ENCODE measurements around the gene HAPSTR1. TPM values are rescaled to one million over a fixed set of nuclear protein-coding genes. Genes with fewer than 3 reads are reported as not detected.

Gene HAPSTR1
- total and polyA plus RNA-seq, 4 donors, result 6.5 to 46.5 (median 17.7) TPM

GRCh38 chr16:9107025-9107970, 15.9 kb downstream of the HAPSTR1 start:
- WGBS, result 89% methylated on average over 9 of the region's 9 CpGs
- H3K36me3 ChIP-seq (ENCODE audit: control insufficient read depth in 4 of 4, insufficient read depth in 3 of 4, low read depth in 1 of 4, low read length in 3 of 4), result peaks cover 20 to 44% (median 30%) of the 10 kb centered on the region in 4 donors
- no peak overlapping the region for H3K9ac ChIP-seq (ENCODE audit: low read depth in 1 of 2, low read length in 2 of 2)

DNA sequence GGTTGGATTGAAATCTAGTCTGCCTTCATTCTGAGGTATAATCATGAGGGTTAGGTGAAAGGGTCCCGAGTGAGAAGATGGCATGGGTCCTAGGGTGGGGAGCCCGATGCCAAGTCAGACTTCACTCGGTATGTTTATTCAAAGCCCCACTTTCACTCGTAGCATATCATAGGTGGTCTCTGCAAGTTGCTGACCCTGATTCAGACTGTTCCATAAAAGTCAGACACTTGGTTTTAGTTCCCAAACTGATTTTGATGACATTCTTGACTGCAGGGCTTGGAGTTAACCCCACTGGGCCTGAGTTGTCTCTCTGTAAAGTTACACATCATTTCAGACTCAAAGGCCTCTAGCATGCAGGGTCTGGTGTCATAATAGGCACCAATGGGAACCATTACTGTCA, 17.8 kb downstream of the HAPSTR1 start:
- no peak overlapping the region for H3K27ac ChIP-seq (ENCODE audit: low read depth in 1 of 2, low read length in 2 of 2)
- 86% methylated on average over 4 of the region's 4 CpGs for WGBS
- TF ChIP-seq GABPA (IDR thresholded peaks at IDR 0.05 in 1 of 2, conservative IDR thresholded peaks at IDR 0.05 in 1 of 2), result no peak
- TF ChIP-seq FOXA2 (IDR thresholded peaks at IDR 0.05), result no peak
- TF ChIP-seq HNF4A (conservative IDR thresholded peaks at IDR 0.05), result no peak
- TF ChIP-seq MAX (IDR thresholded peaks at IDR 0.05), result no peak
- no peak for TF ChIP-seq RXRA (IDR thresholded peaks at IDR 0.05)
- no peak for TF ChIP-seq SP1 (IDR thresholded peaks at IDR 0.05)
- no peak for TF ChIP-seq ZBTB33 (IDR thresholded peaks at IDR 0.05)
- TF ChIP-seq TAF1 (conservative IDR thresholded peaks at IDR 0.05), result no peak
- no peak for TF ChIP-seq CTCF (IDR thresholded peaks at IDR 0.05; ENCODE audit: low read depth, low read length, missing input control)
- no peak for TF ChIP-seq YY1 (IDR thresholded peaks at IDR 0.05)
- no peaks in the 10 kb centered on the region for H3K9me3 ChIP-seq (ENCODE audit: control insufficient read depth in 4 of 4, low read length in 3 of 4)
- H3K4me1 ChIP-seq (ENCODE audit: control insufficient read depth in 4 of 4, insufficient read depth in 4 of 4, low read length in 3 of 4), result peaks cover 19 to 80% (median 56%) of the 10 kb centered on the region in 4 donors
- no peak overlapping the region for H3K9ac ChIP-seq (ENCODE audit: low read depth in 1 of 2, low read length in 2 of 2)
- no peak for DNase-seq (ENCODE audit: low spot score)
- H3K4me3 ChIP-seq (ENCODE audit: low read depth in 1 of 3, low read length in 3 of 3), result no peak overlapping the region
- H3K27me3 ChIP-seq (ENCODE audit: control insufficient read depth in 4 of 4, insufficient read depth in 4 of 4, low read length in 3 of 4), result no peaks in the 10 kb centered on the region
- peaks cover 11 to 30% (median 17%) of the 10 kb centered on the region in 4 donors for H3K36me3 ChIP-seq (ENCODE audit: control insufficient read depth in 4 of 4, insufficient read depth in 3 of 4, low read depth in 1 of 4, low read length in 3 of 4)

More at GRCh38 chr16:9107025-9107970, 15.9 kb downstream of the HAPSTR1 start:
- TF ChIP-seq, protein P1, sequence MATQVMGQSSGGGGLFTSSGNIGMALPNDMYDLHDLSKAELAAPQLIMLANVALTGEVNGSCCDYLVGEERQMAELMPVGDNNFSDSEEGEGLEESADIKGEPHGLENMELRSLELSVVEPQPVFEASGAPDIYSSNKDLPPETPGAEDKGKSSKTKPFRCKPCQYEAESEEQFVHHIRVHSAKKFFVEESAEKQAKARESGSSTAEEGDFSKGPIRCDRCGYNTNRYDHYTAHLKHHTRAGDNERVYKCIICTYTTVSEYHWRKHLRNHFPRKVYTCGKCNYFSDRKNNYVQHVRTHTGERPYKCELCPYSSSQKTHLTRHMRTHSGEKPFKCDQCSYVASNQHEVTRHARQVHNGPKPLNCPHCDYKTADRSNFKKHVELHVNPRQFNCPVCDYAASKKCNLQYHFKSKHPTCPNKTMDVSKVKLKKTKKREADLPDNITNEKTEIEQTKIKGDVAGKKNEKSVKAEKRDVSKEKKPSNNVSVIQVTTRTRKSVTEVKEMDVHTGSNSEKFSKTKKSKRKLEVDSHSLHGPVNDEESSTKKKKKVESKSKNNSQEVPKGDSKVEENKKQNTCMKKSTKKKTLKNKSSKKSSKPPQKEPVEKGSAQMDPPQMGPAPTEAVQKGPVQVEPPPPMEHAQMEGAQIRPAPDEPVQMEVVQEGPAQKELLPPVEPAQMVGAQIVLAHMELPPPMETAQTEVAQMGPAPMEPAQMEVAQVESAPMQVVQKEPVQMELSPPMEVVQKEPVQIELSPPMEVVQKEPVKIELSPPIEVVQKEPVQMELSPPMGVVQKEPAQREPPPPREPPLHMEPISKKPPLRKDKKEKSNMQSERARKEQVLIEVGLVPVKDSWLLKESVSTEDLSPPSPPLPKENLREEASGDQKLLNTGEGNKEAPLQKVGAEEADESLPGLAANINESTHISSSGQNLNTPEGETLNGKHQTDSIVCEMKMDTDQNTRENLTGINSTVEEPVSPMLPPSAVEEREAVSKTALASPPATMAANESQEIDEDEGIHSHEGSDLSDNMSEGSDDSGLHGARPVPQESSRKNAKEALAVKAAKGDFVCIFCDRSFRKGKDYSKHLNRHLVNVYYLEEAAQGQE (IDR thresholded peaks at IDR 0.05), result no peak
- TF ChIP-seq CTCF (IDR thresholded peaks at IDR 0.05; ENCODE audit: low read depth, low read length, missing input control) (no peak), MAX (IDR thresholded peaks at IDR 0.05) (no peak), SP1 (IDR thresholded peaks at IDR 0.05) (no peak), FOXA2 (IDR thresholded peaks at IDR 0.05) (no peak), TAF1 (conservative IDR thresholded peaks at IDR 0.05) (no peak), GABPA (IDR thresholded peaks at IDR 0.05 in 1 of 2, conservative IDR thresholded peaks at IDR 0.05 in 1 of 2) (no peak), NR2F2 (IDR thresholded peaks at IDR 0.05) (no peak), RAD21 (IDR thresholded peaks at IDR 0.05) (no peak), FOXA1 (IDR thresholded peaks at IDR 0.05) (no peak), HNF4A (conservative IDR thresholded peaks at IDR 0.05) (no peak), YY1 (IDR thresholded peaks at IDR 0.05) (no peak)
- Histone ChIP-seq H3K4me1 (ENCODE audit: control insufficient read depth in 4 of 4, insufficient read depth in 4 of 4, low read length in 3 of 4) (peaks cover 18 to 70% (median 45%) of the 10 kb centered on the region in 4 donors), H3K27me3 (ENCODE audit: control insufficient read depth in 4 of 4, insufficient read depth in 4 of 4, low read length in 3 of 4) (no peaks in the 10 kb centered on the region), H3K4me3 (ENCODE audit: low read depth in 1 of 3, low read length in 3 of 3) (no peak overlapping the region), H3K27ac (ENCODE audit: low read depth in 1 of 2, low read length in 2 of 2) (no peak overlapping the region), H3K9me3 (ENCODE audit: control insufficient read depth in 4 of 4, low read length in 3 of 4) (no peaks in the 10 kb centered on the region)
- DNase-seq (ENCODE audit: low spot score), result no peak

Measured in liver (tissue), 9 donors.